ENCODE measurements around the gene LGI2. TPM values are rescaled to one million over a fixed set of nuclear protein-coding genes. Genes with fewer than 3 reads are reported as not detected.

Gene LGI2
- total and polyA plus RNA-seq, 9 of the 15 experiments (the other 6 are each of a cell fraction or from before 2014, with no cell fraction given): 0.03 to 0.07 TPM; not detected in 7

DNA sequence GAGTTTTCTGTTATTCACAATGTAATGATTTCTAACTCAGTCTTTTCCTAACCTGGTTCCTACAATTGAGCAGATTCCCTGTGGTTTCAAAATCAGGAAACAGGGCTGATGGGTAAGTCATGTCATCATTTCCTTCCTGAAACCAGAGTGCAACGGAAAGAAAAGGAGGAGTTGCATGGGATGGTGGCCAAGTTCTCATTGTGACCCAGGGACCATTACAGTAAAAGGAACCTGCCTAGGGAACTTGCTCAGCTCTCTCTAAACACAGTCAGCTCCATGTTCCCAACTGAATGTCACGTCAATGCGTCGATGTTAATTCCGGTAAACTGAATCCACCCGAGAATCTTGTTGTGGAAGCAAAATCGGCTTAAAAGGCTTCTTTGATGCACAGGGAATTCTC is 51.2 kb downstream of the LGI2 start:
- in situ Hi-C loops (cut with MboI): no loop called here
- peak overlapping the region; percentile 46; the same call in 1 of the 2 replicates for H2AFZ ChIP-seq (ENCODE audit: low read depth, low read length)
- no peak for DNase-seq (ENCODE audit: extremely low read depth in 1 of 4, low spot score in 3 of 4)
- intact Hi-C loops (cut with micrococcal nuclease): loop anchor here (5.0 kb wide), 1 partner anchor 242 kb away; no protein-coding TSS in a partner anchor
- peaks cover 0 to 16% of the 10 kb centered on the region in 2 experiments; a peak in 2 of 5 replicates for H3K27me3 ChIP-seq (ENCODE audit: control insufficient read depth in 2 of 2, insufficient read depth in 2 of 2, low read length in 2 of 2)
- H3K4me2 ChIP-seq (ENCODE audit: insufficient read depth, low read length): no peak overlapping the region
- 0 out of 2 replicates have a peak, but pooled peaks have one; percentile 18 for TF ChIP-seq GABPA (tag; conservative IDR thresholded peaks at IDR 0.05; ENCODE audit: low read depth)
- TF ChIP-seq, protein P1, sequence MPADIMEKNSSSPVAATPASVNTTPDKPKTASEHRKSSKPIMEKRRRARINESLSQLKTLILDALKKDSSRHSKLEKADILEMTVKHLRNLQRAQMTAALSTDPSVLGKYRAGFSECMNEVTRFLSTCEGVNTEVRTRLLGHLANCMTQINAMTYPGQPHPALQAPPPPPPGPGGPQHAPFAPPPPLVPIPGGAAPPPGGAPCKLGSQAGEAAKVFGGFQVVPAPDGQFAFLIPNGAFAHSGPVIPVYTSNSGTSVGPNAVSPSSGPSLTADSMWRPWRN (IDR thresholded peaks at IDR 0.05; ENCODE audit: low read depth): no peak
- H3K9me3 ChIP-seq (replicated peaks; ENCODE audit: control insufficient read depth, insufficient read depth, low read depth, low read length): no peaks in the 10 kb centered on the region
- no peaks in the 10 kb centered on the region for H4K20me1 ChIP-seq (replicated peaks; ENCODE audit: control insufficient read depth, insufficient read depth, low read length)
- 57% methylated on average over 7 of the region's 7 CpGs for WGBS (ENCODE audit: insufficient coverage, low coverage, missing lambda C conversion rate)
- CTCF ChIA-PET (ENCODE audit: low intra/inter-chr PET ratio): interaction anchor here (0.6 kb wide), 1 partner anchor 9 kb away, joined by 3 read pairs; no protein-coding TSS in a partner anchor
- no peak overlapping the region for H3K4me3 ChIP-seq
- no peaks in the 10 kb centered on the region for H3K36me3 ChIP-seq (ENCODE audit: control insufficient read depth, insufficient read depth, low read length)
- no peaks in the 10 kb centered on the region for H3K79me2 ChIP-seq (ENCODE audit: control insufficient read depth, insufficient read depth, low read length)
- POLR2A ChIA-PET: no interaction called here
- no peaks in the 10 kb centered on the region for H3K4me1 ChIP-seq (replicated peaks in 1 of 2; ENCODE audit: control insufficient read depth in 2 of 2, insufficient read depth in 2 of 2, low read length in 2 of 2)
- ATAC-seq: no peak
- no peak overlapping the region for H3K9ac ChIP-seq (ENCODE audit: insufficient read depth in 1 of 2, low read depth in 2 of 2, low read length in 2 of 2)
- no peak for FAIRE-seq
- H3K9me1 ChIP-seq (ENCODE audit: control insufficient read depth, insufficient read depth, low read length): no peaks in the 10 kb centered on the region
- no peak overlapping the region for H3K27ac ChIP-seq (ENCODE audit: extremely low read depth, low read depth, low read length)
- BruUV-seq (replicated peaks): no TSS peak

GRCh38 chr4:24978291-24979075 is 52.3 kb downstream of the LGI2 start:
- Histone ChIP-seq H3K9ac (ENCODE audit: insufficient read depth in 1 of 2, low read depth in 2 of 2, low read length in 2 of 2) (no peak overlapping the region), H3K27me3 (ENCODE audit: control insufficient read depth in 2 of 2, insufficient read depth in 2 of 2, low read length in 2 of 2) (peaks cover 0 to 25% of the 10 kb centered on the region in 2 experiments; a peak in 2 of 5 replicates), H2AFZ (ENCODE audit: low read depth, low read length) (no peak overlapping the region), H3K9me3 (replicated peaks; ENCODE audit: control insufficient read depth, insufficient read depth, low read depth, low read length) (no peaks in the 10 kb centered on the region), H3K4me3 (no peak overlapping the region), H3K9me1 (ENCODE audit: control insufficient read depth, insufficient read depth, low read length) (no peaks in the 10 kb centered on the region), H3K4me2 (ENCODE audit: insufficient read depth, low read length) (no peak overlapping the region), H3K4me1 (replicated peaks in 1 of 2; ENCODE audit: control insufficient read depth in 2 of 2, insufficient read depth in 2 of 2, low read length in 2 of 2) (no peaks in the 10 kb centered on the region), H3K36me3 (ENCODE audit: control insufficient read depth, insufficient read depth, low read length) (no peaks in the 10 kb centered on the region), H4K20me1 (replicated peaks; ENCODE audit: control insufficient read depth, insufficient read depth, low read length) (no peaks in the 10 kb centered on the region), H3K79me2 (ENCODE audit: control insufficient read depth, insufficient read depth, low read length) (no peaks in the 10 kb centered on the region), H3K27ac (ENCODE audit: extremely low read depth, low read depth, low read length) (no peak overlapping the region)
- POLR2A ChIA-PET: interaction anchor here (0.7 to 0.8 kb wide), 2 partner anchors 12 to 30 kb away, joined by 3 read pairs; no protein-coding TSS in a partner anchor
- WGBS (ENCODE audit: insufficient coverage, low coverage, missing lambda C conversion rate): 0% methylated on average over 7 of the region's 9 CpGs
- no TSS peak for BruUV-seq (replicated peaks)
- no peak for ATAC-seq
- intact Hi-C loops (cut with micrococcal nuclease): loop anchor here (5.0 kb wide), 1 partner anchor 241 kb away; no protein-coding TSS in a partner anchor
- DNase-seq (ENCODE audit: extremely low read depth in 1 of 4, low spot score in 3 of 4): no peak
- in situ Hi-C loops (cut with MboI): no loop called here
- no peak for FAIRE-seq
- CTCF ChIA-PET (ENCODE audit: low intra/inter-chr PET ratio): no interaction called here
- TF ChIP-seq HBP1 (CRISPR knock-in tag; IDR thresholded peaks at IDR 0.05) (no peak), DPF2 (IDR thresholded peaks at IDR 0.05) (no peak), SRSF1 (IDR thresholded peaks at IDR 0.05; ENCODE audit: low read depth, low read length) (no peak), GATAD2A (IDR thresholded peaks at IDR 0.05) (no peak)
- TF ChIP-seq, protein P2, sequence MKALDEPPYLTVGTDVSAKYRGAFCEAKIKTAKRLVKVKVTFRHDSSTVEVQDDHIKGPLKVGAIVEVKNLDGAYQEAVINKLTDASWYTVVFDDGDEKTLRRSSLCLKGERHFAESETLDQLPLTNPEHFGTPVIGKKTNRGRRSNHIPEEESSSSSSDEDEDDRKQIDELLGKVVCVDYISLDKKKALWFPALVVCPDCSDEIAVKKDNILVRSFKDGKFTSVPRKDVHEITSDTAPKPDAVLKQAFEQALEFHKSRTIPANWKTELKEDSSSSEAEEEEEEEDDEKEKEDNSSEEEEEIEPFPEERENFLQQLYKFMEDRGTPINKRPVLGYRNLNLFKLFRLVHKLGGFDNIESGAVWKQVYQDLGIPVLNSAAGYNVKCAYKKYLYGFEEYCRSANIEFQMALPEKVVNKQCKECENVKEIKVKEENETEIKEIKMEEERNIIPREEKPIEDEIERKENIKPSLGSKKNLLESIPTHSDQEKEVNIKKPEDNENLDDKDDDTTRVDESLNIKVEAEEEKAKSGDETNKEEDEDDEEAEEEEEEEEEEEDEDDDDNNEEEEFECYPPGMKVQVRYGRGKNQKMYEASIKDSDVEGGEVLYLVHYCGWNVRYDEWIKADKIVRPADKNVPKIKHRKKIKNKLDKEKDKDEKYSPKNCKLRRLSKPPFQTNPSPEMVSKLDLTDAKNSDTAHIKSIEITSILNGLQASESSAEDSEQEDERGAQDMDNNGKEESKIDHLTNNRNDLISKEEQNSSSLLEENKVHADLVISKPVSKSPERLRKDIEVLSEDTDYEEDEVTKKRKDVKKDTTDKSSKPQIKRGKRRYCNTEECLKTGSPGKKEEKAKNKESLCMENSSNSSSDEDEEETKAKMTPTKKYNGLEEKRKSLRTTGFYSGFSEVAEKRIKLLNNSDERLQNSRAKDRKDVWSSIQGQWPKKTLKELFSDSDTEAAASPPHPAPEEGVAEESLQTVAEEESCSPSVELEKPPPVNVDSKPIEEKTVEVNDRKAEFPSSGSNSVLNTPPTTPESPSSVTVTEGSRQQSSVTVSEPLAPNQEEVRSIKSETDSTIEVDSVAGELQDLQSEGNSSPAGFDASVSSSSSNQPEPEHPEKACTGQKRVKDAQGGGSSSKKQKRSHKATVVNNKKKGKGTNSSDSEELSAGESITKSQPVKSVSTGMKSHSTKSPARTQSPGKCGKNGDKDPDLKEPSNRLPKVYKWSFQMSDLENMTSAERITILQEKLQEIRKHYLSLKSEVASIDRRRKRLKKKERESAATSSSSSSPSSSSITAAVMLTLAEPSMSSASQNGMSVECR (CRISPR knock-in tag; IDR thresholded peaks at IDR 0.05): no peak
